ENCODE measurements around the gene GPR21.

- TF ChIP-seq, protein P1, sequence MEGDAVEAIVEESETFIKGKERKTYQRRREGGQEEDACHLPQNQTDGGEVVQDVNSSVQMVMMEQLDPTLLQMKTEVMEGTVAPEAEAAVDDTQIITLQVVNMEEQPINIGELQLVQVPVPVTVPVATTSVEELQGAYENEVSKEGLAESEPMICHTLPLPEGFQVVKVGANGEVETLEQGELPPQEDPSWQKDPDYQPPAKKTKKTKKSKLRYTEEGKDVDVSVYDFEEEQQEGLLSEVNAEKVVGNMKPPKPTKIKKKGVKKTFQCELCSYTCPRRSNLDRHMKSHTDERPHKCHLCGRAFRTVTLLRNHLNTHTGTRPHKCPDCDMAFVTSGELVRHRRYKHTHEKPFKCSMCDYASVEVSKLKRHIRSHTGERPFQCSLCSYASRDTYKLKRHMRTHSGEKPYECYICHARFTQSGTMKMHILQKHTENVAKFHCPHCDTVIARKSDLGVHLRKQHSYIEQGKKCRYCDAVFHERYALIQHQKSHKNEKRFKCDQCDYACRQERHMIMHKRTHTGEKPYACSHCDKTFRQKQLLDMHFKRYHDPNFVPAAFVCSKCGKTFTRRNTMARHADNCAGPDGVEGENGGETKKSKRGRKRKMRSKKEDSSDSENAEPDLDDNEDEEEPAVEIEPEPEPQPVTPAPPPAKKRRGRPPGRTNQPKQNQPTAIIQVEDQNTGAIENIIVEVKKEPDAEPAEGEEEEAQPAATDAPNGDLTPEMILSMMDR (CRISPR knock-in tag; IDR thresholded peaks at IDR 0.05), result no peak
- TF ChIP-seq, protein P2, sequence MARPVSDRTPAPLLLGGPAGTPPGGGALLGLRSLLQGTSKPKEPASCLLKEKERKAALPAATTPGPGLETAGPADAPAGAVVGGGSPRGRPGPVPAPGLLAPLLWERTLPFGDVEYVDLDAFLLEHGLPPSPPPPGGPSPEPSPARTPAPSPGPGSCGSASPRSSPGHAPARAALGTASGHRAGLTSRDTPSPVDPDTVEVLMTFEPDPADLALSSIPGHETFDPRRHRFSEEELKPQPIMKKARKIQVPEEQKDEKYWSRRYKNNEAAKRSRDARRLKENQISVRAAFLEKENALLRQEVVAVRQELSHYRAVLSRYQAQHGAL (CRISPR knock-in tag; IDR thresholded peaks at IDR 0.05; ENCODE audit: not compliant biosample characterization), result no peak
- TF ChIP-seq ZFP90 (CRISPR knock-in tag; IDR thresholded peaks at IDR 0.05; ENCODE audit: borderline replicate concordance) (no peak), SIN3B (IDR thresholded peaks at IDR 0.05; ENCODE audit: low read length) (no peak), JUND (CRISPR knock-in tag; IDR thresholded peaks at IDR 0.05) (no peak), BHLHE40 (IDR thresholded peaks at IDR 0.05; ENCODE audit: low read length) (no peak), SCMH1 (CRISPR knock-in tag; IDR thresholded peaks at IDR 0.05; ENCODE audit: borderline replicate concordance) (no peak)
- TF ChIP-seq, protein P3, sequence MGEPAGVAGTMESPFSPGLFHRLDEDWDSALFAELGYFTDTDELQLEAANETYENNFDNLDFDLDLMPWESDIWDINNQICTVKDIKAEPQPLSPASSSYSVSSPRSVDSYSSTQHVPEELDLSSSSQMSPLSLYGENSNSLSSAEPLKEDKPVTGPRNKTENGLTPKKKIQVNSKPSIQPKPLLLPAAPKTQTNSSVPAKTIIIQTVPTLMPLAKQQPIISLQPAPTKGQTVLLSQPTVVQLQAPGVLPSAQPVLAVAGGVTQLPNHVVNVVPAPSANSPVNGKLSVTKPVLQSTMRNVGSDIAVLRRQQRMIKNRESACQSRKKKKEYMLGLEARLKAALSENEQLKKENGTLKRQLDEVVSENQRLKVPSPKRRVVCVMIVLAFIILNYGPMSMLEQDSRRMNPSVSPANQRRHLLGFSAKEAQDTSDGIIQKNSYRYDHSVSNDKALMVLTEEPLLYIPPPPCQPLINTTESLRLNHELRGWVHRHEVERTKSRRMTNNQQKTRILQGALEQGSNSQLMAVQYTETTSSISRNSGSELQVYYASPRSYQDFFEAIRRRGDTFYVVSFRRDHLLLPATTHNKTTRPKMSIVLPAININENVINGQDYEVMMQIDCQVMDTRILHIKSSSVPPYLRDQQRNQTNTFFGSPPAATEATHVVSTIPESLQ (CRISPR knock-in tag; conservative IDR thresholded peaks at IDR 0.05), result no peak
- TF ChIP-seq, protein P4, sequence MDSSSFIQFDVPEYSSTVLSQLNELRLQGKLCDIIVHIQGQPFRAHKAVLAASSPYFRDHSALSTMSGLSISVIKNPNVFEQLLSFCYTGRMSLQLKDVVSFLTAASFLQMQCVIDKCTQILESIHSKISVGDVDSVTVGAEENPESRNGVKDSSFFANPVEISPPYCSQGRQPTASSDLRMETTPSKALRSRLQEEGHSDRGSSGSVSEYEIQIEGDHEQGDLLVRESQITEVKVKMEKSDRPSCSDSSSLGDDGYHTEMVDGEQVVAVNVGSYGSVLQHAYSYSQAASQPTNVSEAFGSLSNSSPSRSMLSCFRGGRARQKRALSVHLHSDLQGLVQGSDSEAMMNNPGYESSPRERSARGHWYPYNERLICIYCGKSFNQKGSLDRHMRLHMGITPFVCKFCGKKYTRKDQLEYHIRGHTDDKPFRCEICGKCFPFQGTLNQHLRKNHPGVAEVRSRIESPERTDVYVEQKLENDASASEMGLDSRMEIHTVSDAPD (CRISPR knock-in tag; IDR thresholded peaks at IDR 0.05), result no peak
- TF ChIP-seq, protein P5, sequence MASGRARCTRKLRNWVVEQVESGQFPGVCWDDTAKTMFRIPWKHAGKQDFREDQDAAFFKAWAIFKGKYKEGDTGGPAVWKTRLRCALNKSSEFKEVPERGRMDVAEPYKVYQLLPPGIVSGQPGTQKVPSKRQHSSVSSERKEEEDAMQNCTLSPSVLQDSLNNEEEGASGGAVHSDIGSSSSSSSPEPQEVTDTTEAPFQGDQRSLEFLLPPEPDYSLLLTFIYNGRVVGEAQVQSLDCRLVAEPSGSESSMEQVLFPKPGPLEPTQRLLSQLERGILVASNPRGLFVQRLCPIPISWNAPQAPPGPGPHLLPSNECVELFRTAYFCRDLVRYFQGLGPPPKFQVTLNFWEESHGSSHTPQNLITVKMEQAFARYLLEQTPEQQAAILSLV (CRISPR knock-in tag; IDR thresholded peaks at IDR 0.05; ENCODE audit: borderline replicate concordance), result no peak
Measured at GRCh38 chr9:123073991-123074422, 40.5 kb downstream of the GPR21 start.
